ENCODE data around the gene TRIM9. TPM values are rescaled to one million over a fixed set of nuclear protein-coding genes. Genes with fewer than 3 reads are reported as not detected.

Gene TRIM9
- total RNA-seq, 1 experiment from 2014 or later: 0.44 TPM

GRCh38 chr14:50978529-50978871 is 116.4 kb downstream of the TRIM9 start:
- ChIA-PET CTCF (no interaction called here), POLR2A (no interaction called here)
- DNase-seq (ENCODE audit: low read depth, low spot score): no peak
- TF ChIP-seq SIN3A (IDR thresholded peaks at IDR 0.05; ENCODE audit: borderline replicate concordance, insufficient read depth, low read depth, low read length): no peak
- no peak for TF ChIP-seq CTCF (IDR thresholded peaks at IDR 0.05)
- TF ChIP-seq REST (IDR thresholded peaks at IDR 0.05; ENCODE audit: insufficient read depth in 1 of 2, low read depth in 2 of 2, low read length in 1 of 2): no peak
- TF ChIP-seq TCF7L2 (IDR thresholded peaks at IDR 0.05; ENCODE audit: low read depth, low read length): no peak
- no peak for TF ChIP-seq POLR2AphosphoS5 (IDR thresholded peaks at IDR 0.05; ENCODE audit: low read depth, low read length)
- H3K4me3 ChIP-seq (ENCODE audit: low read depth in 2 of 2, low read length in 2 of 2): no peak overlapping the region
- intact Hi-C loops (cut with micrococcal nuclease; ENCODE audit: unreplicated experiment) (no loop called here), in situ Hi-C loops (cut with HindIII; ENCODE audit: low pct_unique_long_range_greater_than_20kb, low sequenced_read_pairs) (no loop called here)
- no TSS peak for BruUV-seq (replicated peaks)
- no peak overlapping the region for H3K27ac ChIP-seq (ENCODE audit: low read length)
- no peaks in the 10 kb centered on the region for H3K36me3 ChIP-seq (ENCODE audit: control insufficient read depth, insufficient read depth, low read length)
- H3K4me1 ChIP-seq (ENCODE audit: control insufficient read depth, insufficient read depth, low read length): no peaks in the 10 kb centered on the region
- no peaks in the 10 kb centered on the region for H3K9me3 ChIP-seq (ENCODE audit: control insufficient read depth, insufficient read depth, low read depth, low read length)
- ATAC-seq: no peak
- peaks cover 3% of the 10 kb centered on the region for H3K27me3 ChIP-seq (ENCODE audit: control insufficient read depth, insufficient read depth, low read length)

GRCh38 chr14:50977863-50978528 is 116.9 kb downstream of the TRIM9 start:
- intact Hi-C loops (cut with micrococcal nuclease; ENCODE audit: unreplicated experiment): no loop called here
- H3K9me3 ChIP-seq (ENCODE audit: control insufficient read depth, insufficient read depth, low read depth, low read length): no peaks in the 10 kb centered on the region
- ATAC-seq (no peak), DNase-seq (ENCODE audit: low read depth, low spot score) (no peak)
- ChIA-PET POLR2A (no interaction called here), CTCF (interaction anchor here (0.6 kb wide), 1 partner anchor 17 kb away, joined by 3 read pairs; no protein-coding TSS in a partner anchor)
- no peak overlapping the region for H3K4me3 ChIP-seq (ENCODE audit: low read depth in 2 of 2, low read length in 2 of 2)
- no peak overlapping the region for H3K27ac ChIP-seq (ENCODE audit: low read length)
- BruUV-seq (replicated peaks): no TSS peak
- in situ Hi-C loops (cut with HindIII; ENCODE audit: low pct_unique_long_range_greater_than_20kb, low sequenced_read_pairs): no loop called here
- H3K4me1 ChIP-seq (ENCODE audit: control insufficient read depth, insufficient read depth, low read length): no peaks in the 10 kb centered on the region
- no peaks in the 10 kb centered on the region for H3K36me3 ChIP-seq (ENCODE audit: control insufficient read depth, insufficient read depth, low read length)
- peaks cover 3% of the 10 kb centered on the region for H3K27me3 ChIP-seq (ENCODE audit: control insufficient read depth, insufficient read depth, low read length)
- TF ChIP-seq TCF7L2 (IDR thresholded peaks at IDR 0.05; ENCODE audit: low read depth, low read length) (no peak), POLR2AphosphoS5 (IDR thresholded peaks at IDR 0.05; ENCODE audit: low read depth, low read length) (no peak), REST (IDR thresholded peaks at IDR 0.05; ENCODE audit: insufficient read depth in 1 of 2, low read depth in 2 of 2, low read length in 1 of 2) (no peak), SIN3A (IDR thresholded peaks at IDR 0.05; ENCODE audit: borderline replicate concordance, insufficient read depth, low read depth, low read length) (no peak), CTCF (IDR thresholded peaks at IDR 0.05) (no peak)

All from Panc1 (cell line).